GM12878 (cell line): ENCODE data around the gene COX6B2. TPM values are rescaled to one million over a fixed set of nuclear protein-coding genes. Genes with fewer than 3 reads are reported as not detected.

Experiments
- ATAC-seq: fragments of 200-7000 bp; cut with Tn5 transposase; 3 replicates; pipeline ENCODE4 v1.9.1; 2020; ENCODE audit warnings: mild to moderate bottlenecking, moderate library complexity
- Bru-seq: library from RNA; stranded (reverse); fragments of 400-500 nt; gene quantifications from one replicate; lab custom pipeline; 2021; lab: Mats Ljungman, UMichigan
- BruChase-seq, 2 experiments: library from RNA; stranded (reverse); fragments of 400-500 nt; gene quantifications; one replicate each; lab custom pipeline; 2021; lab: Mats Ljungman, UMichigan
- BruUV-seq: library from RNA; stranded (reverse); fragments of 400-500 nt; replicated peaks from 2 replicates; lab custom pipeline; 2021; lab: Mats Ljungman, UMichigan
- CTCF ChIA-PET: fragments of 300-600 bp; sonication (Branson Sonifier 250); formaldehyde crosslinking; extraction: SDS; loops from one replicate; lab custom pipeline; 2021; ENCODE audit warnings: inconsistent platforms; lab: Yijun Ruan, JAX
- POLR2A ChIA-PET: fragments of 350-600 bp; formaldehyde crosslinking; extraction: SDS; loops from one replicate; lab custom pipeline; 2021; ENCODE audit warnings: inconsistent platforms; lab: Charles Lee
- RAD21 ChIA-PET: fragments of 300-600 bp; sonication (Branson Sonifier 250); formaldehyde crosslinking; loops from one replicate; lab custom pipeline; 2023; ENCODE audit warnings: antibody characterized with exemption; ENCODE audit not compliant: unreplicated experiment; lab: Charles Lee
- SMC1A ChIA-PET: fragments of 300-600 bp; sonication (Branson Sonifier 250); formaldehyde crosslinking; loops from one replicate; lab custom pipeline; 2023; ENCODE audit not compliant: unreplicated experiment, uncharacterized antibody; lab: Charles Lee
- DNase-seq: peaks from one replicate; pipeline ENCODE4 v3.0.0-alpha.2; 2011; ENCODE audit warnings: low read depth, low spot score
- FAIRE-seq: peaks from 3 replicates; lab custom pipeline; 2011; peaks lifted over from hg19 to GRCh38; lab: Jason Lieb, UNC
- H2AFZ ChIP-seq: 2 replicates; pipeline ENCODE4 v1.6.0; 2011; ENCODE audit warnings: low read depth, low read length, control low read depth; ENCODE audit not compliant: control insufficient read depth
- H3K27ac ChIP-seq: 2 replicates; pipeline ENCODE4 v1.5.1; 2011; ENCODE audit warnings: control low read depth; ENCODE audit not compliant: control insufficient read depth, insufficient read depth
- H3K27me3 ChIP-seq, 2 experiments: replicated peaks in 1 of 2; 2 replicates each; pipeline versions ENCODE4 v1.6.0 to v1.6.1; 2011; ENCODE audit warnings: low read length in 1 of 2; ENCODE audit not compliant: control insufficient read depth in 2 of 2, insufficient read depth in 2 of 2
- H3K36me3 ChIP-seq, 2 experiments: 2 replicates each; pipeline ENCODE4 v1.5.1; 2011; ENCODE audit warnings: low read length in 1 of 2; ENCODE audit not compliant: control insufficient read depth in 2 of 2, insufficient read depth in 2 of 2
- H3K4me1 ChIP-seq: 2 replicates; pipeline ENCODE4 v1.6.1; 2011; ENCODE audit warnings: mild to moderate bottlenecking, low read length, moderate library complexity, mixed read lengths; ENCODE audit not compliant: control insufficient read depth, insufficient read depth
- H3K4me2 ChIP-seq: 2 replicates; pipeline ENCODE4 v1.6.0; 2011; ENCODE audit warnings: control low read depth; ENCODE audit not compliant: control insufficient read depth, insufficient read depth
- H3K4me3 ChIP-seq: fragments of 200-600 bp; sonication (generic); 2 replicates; pipeline ENCODE4 v1.5.1; 2016
- H3K79me2 ChIP-seq: 2 replicates; pipeline ENCODE4 v1.6.0; 2011; ENCODE audit warnings: low read length; ENCODE audit not compliant: control insufficient read depth, insufficient read depth
- H3K9ac ChIP-seq: 2 replicates; pipeline ENCODE4 v1.8.0; 2011; ENCODE audit warnings: low read length, control low read depth, mixed read lengths; ENCODE audit not compliant: control insufficient read depth, insufficient read depth
- H3K9me3 ChIP-seq: replicated peaks from 3 replicates; pipeline ENCODE4 v1.5.1; 2011; ENCODE audit warnings: mild to moderate bottlenecking, low read length; ENCODE audit not compliant: control insufficient read depth, insufficient read depth
- H4K20me1 ChIP-seq: 2 replicates; pipeline ENCODE4 v1.6.0; 2011; ENCODE audit not compliant: control insufficient read depth, insufficient read depth
- ASH2L ChIP-seq: fragments of 300-600, 200-600 bp; sonication (generic); IDR thresholded peaks from 2 replicates; pipeline ENCODE4 v1.6.1; 2017; ENCODE audit warnings: low read depth, mild to moderate bottlenecking, borderline replicate concordance
- CBX3 ChIP-seq: fragments of 200-600 bp; sonication (generic); IDR thresholded peaks from 2 replicates; pipeline ENCODE4 v1.6.1; 2016; ENCODE audit warnings: low read depth, borderline replicate concordance
- CEBPB ChIP-seq, 2 experiments: fragments of 150-350 bp in 1 of 2; IDR thresholded peaks; 2 replicates each; pipeline ENCODE4 v1.6.1; 2012 to 2014; ENCODE audit warnings: low read depth in 2 of 2, low read length in 2 of 2, borderline replicate concordance in 1 of 2, inconsistent platforms in 1 of 2
- CREB1 ChIP-seq: IDR thresholded peaks from 2 replicates; pipeline ENCODE4 v1.6.1; 2012; ENCODE audit warnings: low read depth, mild to moderate bottlenecking, inconsistent platforms
- GATAD2B ChIP-seq: fragments of 450-650 bp; conservative IDR thresholded peaks from 2 replicates; pipeline ENCODE4 v1.6.1; 2017; ENCODE audit warnings: low read depth, mild to moderate bottlenecking, moderate library complexity
- KLF5 ChIP-seq: fragments of 450-650 bp; IDR thresholded peaks from 2 replicates; pipeline ENCODE4 v1.6.1; 2014; ENCODE audit warnings: mild to moderate bottlenecking; ENCODE audit not compliant: partially characterized antibody
- NFXL1 ChIP-seq: fragments of 450-650 bp; IDR thresholded peaks from 2 replicates; pipeline ENCODE4 v1.6.1; 2017; ENCODE audit warnings: antibody characterized with exemption, mild to moderate bottlenecking, borderline replicate concordance
- NFYB ChIP-seq: IDR thresholded peaks from 2 replicates; pipeline ENCODE4 v1.6.1; 2011; ENCODE audit warnings: low read depth, mild to moderate bottlenecking, low read length, improper control_type of control experiment, moderate library complexity; ENCODE audit not compliant: insufficient read depth
- POU2F2 ChIP-seq: IDR thresholded peaks from 3 replicates; pipeline ENCODE4 v1.6.1; 2011; ENCODE audit warnings: low read depth, mild to moderate bottlenecking, low read length, borderline replicate concordance
- TARDBP ChIP-seq: IDR thresholded peaks from 2 replicates; pipeline ENCODE4 v1.6.1; 2016; ENCODE audit warnings: borderline replicate concordance
- ZNF24 ChIP-seq: fragments of 450-650 bp; IDR thresholded peaks from 2 replicates; pipeline ENCODE4 v1.6.1; 2017; ENCODE audit warnings: antibody characterized with exemption, mild to moderate bottlenecking
- ZNF274 ChIP-seq: IDR thresholded peaks from one replicate; pipeline ENCODE4 v1.8.0; 2011; ENCODE audit not compliant: insufficient read length, insufficient read depth
- ZZZ3 ChIP-seq: IDR thresholded peaks from 2 replicates; pipeline ENCODE4 v1.6.1; 2011; ENCODE audit warnings: low read depth; ENCODE audit not compliant: control insufficient read depth, insufficient read length
- WGBS: methylation state at CpG from one replicate; pipeline ENCODE4 v1.1.6; 2016; ENCODE audit warnings: low lambda C conversion rate; ENCODE audit not compliant: insufficient replicate concordance, insufficient coverage; ENCODE audit errors: missing lambda C conversion rate; 5-methylcytosine and 5-hydroxymethylcytosine counted together
- in situ Hi-C: fragments of 300-500 bp; cut with MboI; formaldehyde crosslinking; loops from 9 replicates; pipeline ENCODE4 v1.14.3; 2018; ENCODE audit warnings: mixed read lengths
- intact Hi-C: fragments of 100-400 bp; cut with micrococcal nuclease; formaldehyde crosslinking; loops from one replicate; pipeline ENCODE4 v1.14.2; 2022; ENCODE audit not compliant: unreplicated experiment
- long read RNA-seq, 2 experiments: library from polyadenylated mRNA; unstranded; transcript quantifications; one replicate each; pipeline ENCODE4 v2.0.0, GENCODE V29; 2019 to 2020
- polyA minus RNA-seq, 3 experiments: library from RNA; depleted of rRNA, polyadenylated mRNA; stranded (reverse); fragments of >200 nt; gene quantifications; 2 replicates each; pipeline ENCODE4 v1.2.3, GENCODE V29; 2011
- polyA plus RNA-seq, 11 experiments: library from polyadenylated mRNA; depleted of rRNA in 4 of 11; unstranded in 6 of 11; stranded (reverse) in 5 of 11; fragments of >200 nt; fragmentation: Nextera tagmentation in 4 of 11; fragmentation: Illumina TruSeq in 1 of 11; extraction: Ambion mirVana in 4 of 11; extraction: Trizol in 1 of 11; gene quantifications; 1 replicate in 1 of 11; 2 replicates in 10 of 11; pipeline versions ENCODE4 v1.2.1 to v1.2.3, GENCODE V29; 2011 to 2016; ENCODE audit warnings: inconsistent platforms in 2 of 11, missing spikeins in 2 of 11, low read depth in 1 of 11
- total RNA-seq, 4 experiments: library from RNA; depleted of rRNA in 3 of 4; stranded (reverse); fragments of >200 nt in 3 of 4; fragmentation: Illumina TruSeq in 1 of 4; extraction: Trizol in 1 of 4; gene quantifications; 2 replicates each; pipeline versions ENCODE4 v1.2.1 to v1.2.3, GENCODE V29; 2013 to 2021
- TF ChIP-seq, protein P1 (sequence below): fragments of 450-650 bp; IDR thresholded peaks from 2 replicates; pipeline ENCODE4 v1.6.1; 2016; ENCODE audit warnings: mild to moderate bottlenecking
- TF ChIP-seq, protein P2 (sequence below): IDR thresholded peaks from 2 replicates; pipeline ENCODE4 v1.6.1; 2011; ENCODE audit warnings: low read depth, mild to moderate bottlenecking, low read length, moderate library complexity, borderline replicate concordance; ENCODE audit errors: extremely low read depth
- TF ChIP-seq, protein P3 (sequence below): IDR thresholded peaks from 2 replicates; pipeline ENCODE4 v1.6.1; 2011; ENCODE audit warnings: borderline replicate concordance, low read depth, mild to moderate bottlenecking, moderate library complexity, mixed read lengths, low read length; ENCODE audit not compliant: insufficient read depth; ENCODE audit errors: extremely low read length

COX6B2 gene, protein sequence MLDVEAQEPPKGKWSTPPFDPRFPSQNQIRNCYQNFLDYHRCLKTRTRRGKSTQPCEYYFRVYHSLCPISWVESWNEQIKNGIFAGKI
- not detected in 2 replicates for total RNA-seq (2013; cell fraction: nucleolus; rRNA removed)
- total RNA-seq (2014; rRNA removed) = not detected in 2 replicates
- not detected in 2 replicates for total RNA-seq (2014; rRNA removed; fragmentation: Illumina TruSeq; extraction: Trizol)
- total RNA-seq (2021) = not detected in 2 replicates
- 0.20 TPM for polyA plus RNA-seq (2011; ENCODE audit: low read depth)
- 0.09 TPM in 1 of 2 replicates, not detected in the other for polyA plus RNA-seq (2011; rRNA removed)
- not detected in 2 replicates for polyA plus RNA-seq (2011; cell fraction: cytosol; rRNA removed)
- polyA plus RNA-seq (2011; cell fraction: nucleus; rRNA removed) = 2.2 and 2.4 TPM in 2 replicates
- polyA plus RNA-seq (2012) = 0.11 and 0.15 TPM in 2 replicates
- not detected in 2 replicates for polyA plus RNA-seq (2014; fragmentation: Illumina TruSeq; extraction: Trizol)
- polyA plus RNA-seq (2014; fragmentation: Nextera tagmentation; extraction: Ambion mirVana) = under 1 TPM; 0.05 to 0.07 TPM
- 0.06 and 0.14 TPM in 2 replicates for polyA plus RNA-seq (2014; rRNA removed)
- under 1 TPM in 1 of 2 experiments, not detected in 1; 0.08 TPM for polyA plus RNA-seq (2016; fragmentation: Nextera tagmentation; extraction: Ambion mirVana)
- not detected in 2 replicates for polyA minus RNA-seq (2011; rRNA and poly(A)+ RNA removed)
- not detected in 2 replicates for polyA minus RNA-seq (2011; cell fraction: cytosol; rRNA and poly(A)+ RNA removed)
- not detected in 2 replicates for polyA minus RNA-seq (2011; cell fraction: nucleus; rRNA and poly(A)+ RNA removed)
- Bru-seq, nascent RNA = percentile 26 among the genes with signal in this experiment
- BruChase-seq, experiment 1, labeled RNA remaining after a 6-hour chase = not detected
- BruChase-seq, experiment 2, labeled RNA remaining after a 2-hour chase = not detected
- long read RNA-seq, experiment 1 = 0 reads
- long read RNA-seq, experiment 2 = 0 reads

DNA sequence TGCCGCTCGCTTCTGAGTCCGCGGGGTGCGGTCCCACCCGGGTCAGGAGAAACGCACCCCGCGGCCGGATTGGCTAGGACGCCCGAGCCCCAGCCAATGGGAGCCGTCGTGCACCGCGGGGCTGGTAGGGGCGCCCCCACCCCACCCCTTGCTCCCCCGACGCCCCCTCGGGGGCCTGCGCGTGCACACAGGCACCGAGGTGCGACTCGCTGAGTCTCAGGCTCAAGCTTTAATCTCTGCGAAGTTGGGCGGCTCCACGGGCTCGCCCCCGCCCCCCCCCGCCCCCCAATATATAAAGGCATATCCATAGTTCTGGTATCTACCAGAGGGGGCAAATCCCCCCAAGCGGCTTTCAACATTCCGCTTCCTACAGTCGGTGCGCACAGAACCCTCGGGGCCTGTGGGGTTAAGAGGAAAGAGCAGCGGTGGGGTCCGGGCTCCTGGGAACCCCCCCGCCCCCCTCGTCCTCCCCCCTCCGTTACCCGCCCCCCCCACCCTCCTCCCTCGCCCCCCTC lies at the start of gene COX6B2:
COX6B2 (minus strand) TSS at position 22 of the 515 bp plus-strand sequence. CDS start 198 bp downstream, outside the sequence.
- POLR2A ChIA-PET = no interaction called here
- Histone ChIP-seq H2AFZ (peak within 1 kb of the TSS; percentile 29; the same call in 1 of the 2 replicates), H3K27me3 (peaks cover 4 to 13% of the 10 kb centered on the region in 2 experiments; a peak in 3 of 4 replicates), H3K9ac (no peak within 1 kb of the TSS), H3K79me2 (no peaks in the 10 kb centered on the region), H3K36me3 (no peaks in the 10 kb centered on the region), H3K4me2 (peak within 1 kb of the TSS; percentile 68; the same call in 1 of the 2 replicates), H3K4me3 (no peak within 1 kb of the TSS), H4K20me1 (no peaks in the 10 kb centered on the region; the same call in 1 of the 2 replicates), H3K9me3 (no peaks in the 10 kb centered on the region), H3K4me1 (no peaks in the 10 kb centered on the region; the same call in 1 of the 2 replicates), H3K27ac (no peak within 1 kb of the TSS)
- in situ Hi-C loops = no loop called here
- no TSS peak for BruUV-seq
- WGBS = 14% methylated on average over 22 of the region's 43 CpGs
- RAD21 ChIA-PET = no interaction called here
- FAIRE-seq (no peak), ATAC-seq (no peak), DNase-seq (no peak)
- CTCF ChIA-PET = no interaction called here
- intact Hi-C loops = no loop called here
- SMC1A ChIA-PET = no interaction called here
- no peak for TF ChIP-seq NFXL1
- TF ChIP-seq CREB1 = no peak
- TF ChIP-seq ASH2L = no peak
- TF ChIP-seq TARDBP = no peak
- no peak for TF ChIP-seq NFYB
- TF ChIP-seq ZNF274 = no peak
- no peak for TF ChIP-seq GATAD2B
- TF ChIP-seq, protein P1, sequence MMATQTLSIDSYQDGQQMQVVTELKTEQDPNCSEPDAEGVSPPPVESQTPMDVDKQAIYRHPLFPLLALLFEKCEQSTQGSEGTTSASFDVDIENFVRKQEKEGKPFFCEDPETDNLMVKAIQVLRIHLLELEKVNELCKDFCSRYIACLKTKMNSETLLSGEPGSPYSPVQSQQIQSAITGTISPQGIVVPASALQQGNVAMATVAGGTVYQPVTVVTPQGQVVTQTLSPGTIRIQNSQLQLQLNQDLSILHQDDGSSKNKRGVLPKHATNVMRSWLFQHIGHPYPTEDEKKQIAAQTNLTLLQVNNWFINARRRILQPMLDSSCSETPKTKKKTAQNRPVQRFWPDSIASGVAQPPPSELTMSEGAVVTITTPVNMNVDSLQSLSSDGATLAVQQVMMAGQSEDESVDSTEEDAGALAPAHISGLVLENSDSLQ = no peak
- TF ChIP-seq CEBPB (IDR thresholded peaks at IDR 0.05; ENCODE audit: borderline replicate concordance in 1 of 2, low read depth in 2 of 2, low read length in 2 of 2) = no peak
- no peak for TF ChIP-seq POU2F2
- TF ChIP-seq ZNF24 = no peak
- TF ChIP-seq KLF5 = no peak
- TF ChIP-seq, protein P2, sequence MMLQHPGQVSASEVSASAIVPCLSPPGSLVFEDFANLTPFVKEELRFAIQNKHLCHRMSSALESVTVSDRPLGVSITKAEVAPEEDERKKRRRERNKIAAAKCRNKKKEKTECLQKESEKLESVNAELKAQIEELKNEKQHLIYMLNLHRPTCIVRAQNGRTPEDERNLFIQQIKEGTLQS = no peak
- TF ChIP-seq ZZZ3 = no peak
- no peak for TF ChIP-seq CBX3
- TF ChIP-seq, protein P3, sequence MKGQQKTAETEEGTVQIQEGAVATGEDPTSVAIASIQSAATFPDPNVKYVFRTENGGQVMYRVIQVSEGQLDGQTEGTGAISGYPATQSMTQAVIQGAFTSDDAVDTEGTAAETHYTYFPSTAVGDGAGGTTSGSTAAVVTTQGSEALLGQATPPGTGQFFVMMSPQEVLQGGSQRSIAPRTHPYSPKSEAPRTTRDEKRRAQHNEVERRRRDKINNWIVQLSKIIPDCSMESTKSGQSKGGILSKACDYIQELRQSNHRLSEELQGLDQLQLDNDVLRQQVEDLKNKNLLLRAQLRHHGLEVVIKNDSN = no peak
